GM18951 (cell line): ENCODE results near the gene FAM13A.

ENCODE experiments used
- POLR2A ChIP-seq: IDR thresholded peaks from 4 replicates; pipeline ENCODE4 v1.6.1; 2011; ENCODE audit warnings: mild to moderate bottlenecking; ENCODE audit not compliant: insufficient read length, insufficient read depth; ENCODE audit errors: extremely low read depth
- in situ Hi-C: fragments of 300-500 bp; cut with MboI; formaldehyde crosslinking; loops from one replicate; pipeline ENCODE4 v1.12.0; 2022; ENCODE audit warnings: low sequenced_read_pairs, mixed read lengths, inconsistent platforms; ENCODE audit not compliant: unreplicated experiment

The FAM13A gene

DNA sequence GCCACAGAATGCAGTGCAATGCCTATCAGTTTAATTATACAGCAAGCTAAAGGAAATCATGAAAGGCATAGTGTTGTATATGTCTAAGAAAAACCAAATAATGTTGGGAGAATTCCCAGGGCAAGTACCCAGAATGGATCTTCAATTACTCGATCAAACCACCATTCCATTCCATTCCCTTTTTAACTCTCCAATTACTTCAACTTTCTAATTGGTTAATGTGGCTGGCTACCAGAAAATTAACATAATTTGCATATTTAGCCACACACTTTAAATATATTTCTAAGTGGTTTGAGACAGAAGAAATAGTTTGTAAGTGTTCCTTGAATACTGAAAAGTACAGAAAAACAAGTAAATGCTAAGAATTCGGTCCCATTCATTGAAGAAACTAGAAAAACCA is 247.9 kb downstream of the FAM13A start:
- in situ Hi-C loops, result loop anchor here (25.0 kb wide), 1 partner anchor 272 kb away; no protein-coding TSS in a partner anchor
- no peak for TF ChIP-seq POLR2A

DNA sequence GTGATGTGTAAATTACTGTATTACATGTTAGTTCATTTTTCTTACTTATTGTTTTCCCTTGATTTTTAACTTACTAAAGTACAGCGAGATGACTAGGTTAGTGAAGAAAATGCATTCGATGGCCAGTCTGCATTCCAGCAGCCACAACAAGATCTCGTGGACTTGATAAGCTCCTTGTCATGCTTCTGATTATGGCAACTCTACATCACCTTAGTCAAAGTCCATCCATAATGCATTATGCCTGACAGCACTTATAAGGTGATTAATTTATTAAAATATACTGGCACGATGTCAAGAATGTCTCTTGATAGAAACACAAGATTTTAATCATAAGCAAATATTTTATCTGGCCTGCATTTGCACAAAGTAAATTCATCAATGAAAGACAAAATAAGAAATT is 249.5 kb downstream of the FAM13A start:
- in situ Hi-C loops, result loop anchor here (25.0 kb wide), 1 partner anchor 270 kb away; no protein-coding TSS in a partner anchor
- no peak for TF ChIP-seq POLR2A

DNA sequence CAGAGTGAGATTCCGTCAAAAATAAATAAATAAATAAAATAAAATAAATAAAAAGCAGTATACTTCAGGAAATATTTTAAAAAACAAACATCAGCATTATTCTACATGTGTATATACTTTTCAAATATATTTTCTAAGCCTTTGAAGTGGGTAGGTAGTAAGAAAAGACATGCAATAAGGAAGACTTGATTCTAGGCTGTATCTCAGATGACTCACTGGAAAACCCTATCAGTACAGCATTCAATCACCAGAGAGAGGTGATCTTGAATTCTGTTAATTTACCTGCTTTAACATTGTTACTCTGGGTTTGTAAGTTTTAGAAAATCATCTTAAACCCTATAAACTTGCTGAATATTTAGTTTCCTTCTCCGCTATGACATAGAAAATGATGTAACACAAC is 252.8 kb downstream of the FAM13A start:
- in situ Hi-C loops, result loop anchor here (25.0 kb wide), 1 partner anchor 267 kb away; no protein-coding TSS in a partner anchor
- TF ChIP-seq POLR2A, result no peak

DNA sequence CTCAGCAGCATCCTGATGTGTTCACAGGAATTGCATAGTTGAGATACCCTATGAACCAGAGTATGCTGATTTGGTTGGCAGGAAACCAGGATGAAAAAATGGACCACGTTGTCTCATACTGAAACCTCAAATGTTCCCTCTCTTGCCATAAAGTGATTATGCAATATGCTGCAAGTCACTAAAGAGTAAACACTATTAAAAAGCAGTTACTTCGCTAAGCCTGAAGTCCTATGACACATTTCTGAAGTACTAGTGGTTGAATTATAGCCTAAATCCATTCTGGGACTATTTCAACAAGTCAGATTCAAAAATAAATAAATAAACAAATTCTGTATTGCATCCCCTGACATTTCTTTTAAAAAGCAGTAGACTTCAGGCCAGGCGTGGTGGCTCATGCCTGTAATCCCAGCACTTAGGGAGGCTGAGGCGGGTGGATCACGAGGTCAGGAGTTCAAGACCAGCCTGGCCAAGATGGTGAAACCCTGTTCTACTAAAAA is 253.3 kb downstream of the FAM13A start:
- no peak for TF ChIP-seq POLR2A
- in situ Hi-C loops, result loop anchor here (25.0 kb wide), 1 partner anchor 266 kb away; no protein-coding TSS in a partner anchor

DNA sequence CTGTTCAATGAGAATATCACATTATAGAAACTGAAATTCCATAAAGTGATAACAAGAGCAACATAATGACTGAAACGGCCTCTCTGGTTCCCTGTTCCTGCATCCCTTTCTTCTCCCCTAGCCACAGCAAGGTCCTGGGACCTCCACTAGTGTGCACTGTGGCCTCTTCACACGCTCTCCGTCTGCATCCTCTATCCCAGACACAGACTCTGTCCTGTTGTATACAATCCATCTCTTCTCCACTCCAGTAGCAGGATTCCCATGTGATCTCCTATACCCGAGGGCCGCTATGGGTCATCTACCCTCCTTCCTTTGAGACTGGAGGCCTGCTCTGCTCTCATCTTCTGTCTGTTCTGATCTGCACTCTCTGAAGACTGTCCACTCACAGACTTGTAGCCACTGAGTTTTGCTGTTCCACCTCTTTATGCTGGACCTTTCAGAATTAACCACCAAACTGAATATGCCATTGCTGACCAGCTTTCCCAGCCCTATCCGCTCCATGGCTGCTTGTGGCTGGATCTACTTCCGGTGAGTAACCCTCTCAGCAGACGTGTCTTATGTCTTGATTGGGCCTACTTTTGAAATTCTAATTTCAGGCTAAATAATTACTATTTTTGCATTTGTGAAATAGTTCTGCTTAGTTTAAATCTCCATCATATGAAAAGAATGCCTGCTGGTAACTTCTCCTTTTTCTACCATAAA is 254.2 kb downstream of the FAM13A start:
- in situ Hi-C loops, result loop anchor here (25.0 kb wide), 1 partner anchor 265 kb away; no protein-coding TSS in a partner anchor
- no peak for TF ChIP-seq POLR2A

GRCh38 chr4:88802138-88802537 is 254.8 kb downstream of the FAM13A start:
- TF ChIP-seq POLR2A, result no peak
- in situ Hi-C loops, result loop anchor here (25.0 kb wide), 1 partner anchor 265 kb away; no protein-coding TSS in a partner anchor

- TF ChIP-seq POLR2A, result no peak
- in situ Hi-C loops, result loop anchor here (25.0 kb wide), 1 partner anchor 263 kb away; no protein-coding TSS in a partner anchor
Measured at GRCh38 chr4:88799900-88800299, 257.1 kb downstream of the FAM13A start.

DNA sequence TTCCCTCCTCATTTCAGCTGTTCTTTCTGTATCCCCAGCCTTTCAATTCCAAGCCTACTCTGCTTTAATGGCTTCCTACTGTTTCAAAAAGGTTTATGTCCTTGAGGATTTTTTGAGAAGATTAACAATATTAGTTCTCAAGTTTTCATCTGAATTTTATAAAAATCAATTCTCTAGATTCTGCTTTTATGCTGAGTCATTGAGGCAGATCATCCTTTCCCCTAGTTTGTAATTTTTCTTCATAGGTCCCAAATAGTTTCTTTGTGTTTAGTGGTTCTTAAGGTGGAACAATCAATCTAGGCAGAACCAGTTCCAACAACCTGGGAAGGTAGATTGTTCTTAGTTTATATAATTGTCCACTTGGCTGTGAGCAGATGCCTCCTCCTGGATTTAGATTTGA is 259.3 kb downstream of the FAM13A start:
- no peak for TF ChIP-seq POLR2A
- in situ Hi-C loops, result no loop called here

GRCh38 chr4:88796545-88796944 is 260.4 kb downstream of the FAM13A start:
- in situ Hi-C loops, result no loop called here
- no peak for TF ChIP-seq POLR2A

GRCh38 chr4:88794952-88795351 is 262.0 kb downstream of the FAM13A start:
- TF ChIP-seq POLR2A, result no peak
- in situ Hi-C loops, result no loop called here

- in situ Hi-C loops, result no loop called here
- no peak for TF ChIP-seq POLR2A
Measured at GRCh38 chr4:88794087-88794690, 262.8 kb downstream of the FAM13A start.

DNA sequence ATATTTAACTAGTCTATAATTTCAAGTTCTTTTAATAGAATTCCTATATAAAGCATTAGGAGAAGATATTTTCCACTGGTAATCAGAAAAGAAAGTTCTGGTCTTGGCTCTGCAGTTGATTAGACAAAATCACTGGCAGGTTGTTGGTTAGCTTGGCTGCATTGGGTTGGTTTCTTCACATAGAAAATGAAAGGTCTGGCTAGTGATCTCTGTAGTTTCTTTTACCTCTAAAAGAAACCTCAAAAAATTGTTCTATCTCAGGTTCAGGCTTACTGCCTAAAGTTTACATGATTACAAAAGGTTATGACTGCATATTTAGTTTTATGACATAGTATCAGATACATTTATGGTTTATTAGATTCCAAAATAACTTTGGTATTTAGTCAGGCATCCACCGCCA is 263.5 kb downstream of the FAM13A start:
- no peak for TF ChIP-seq POLR2A
- in situ Hi-C loops, result no loop called here

GRCh38 chr4:88792821-88793220 is 264.2 kb downstream of the FAM13A start:
- no peak for TF ChIP-seq POLR2A
- in situ Hi-C loops, result no loop called here

DNA sequence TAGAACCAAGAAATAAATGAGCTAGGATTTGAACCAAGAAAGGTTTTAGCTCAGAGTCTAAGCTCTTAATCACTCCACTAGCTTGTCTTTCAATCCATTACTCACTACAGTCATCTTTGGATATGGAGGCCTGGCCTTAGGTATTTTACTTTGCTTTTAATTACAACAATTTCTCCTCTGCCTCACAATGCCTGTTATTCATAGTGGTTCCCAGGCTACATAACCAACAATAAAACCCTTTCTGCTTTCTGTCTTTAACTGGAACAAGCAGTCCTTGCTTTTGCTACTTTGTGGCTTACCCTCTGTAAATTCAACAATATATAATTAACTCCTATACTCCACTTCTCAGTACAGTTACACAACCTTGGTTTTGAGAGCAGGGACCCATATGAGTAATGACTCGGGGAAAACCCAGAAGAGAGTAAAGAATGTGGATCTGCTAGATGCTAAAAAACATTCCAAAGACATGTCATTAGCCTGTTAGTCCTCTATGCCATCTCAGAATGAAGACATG is 264.7 kb downstream of the FAM13A start:
- in situ Hi-C loops, result no loop called here
- no peak for TF ChIP-seq POLR2A

- in situ Hi-C loops, result no loop called here
- TF ChIP-seq POLR2A, result no peak
Measured at GRCh38 chr4:88791274-88791673, 265.7 kb downstream of the FAM13A start.
